Kidney epithelial cell (primary cell): ENCODE results near the gene FOXB2. TPM values are rescaled to one million over a fixed set of nuclear protein-coding genes. Genes with fewer than 3 reads are reported as not detected.

Source experiments
- DNase-seq: peaks from one replicate; pipeline ENCODE4 v3.0.0-alpha.2; 2010; ENCODE audit warnings: low read depth
- H3K27me3 ChIP-seq: 2 replicates; pipeline ENCODE4 v1.6.0; 2011; ENCODE audit warnings: low read length; ENCODE audit not compliant: control insufficient read depth, insufficient read depth
- H3K36me3 ChIP-seq: 2 replicates; pipeline ENCODE4 v1.5.1; 2011; ENCODE audit warnings: low read length; ENCODE audit not compliant: control insufficient read depth, insufficient read depth
- H3K4me3 ChIP-seq: 2 replicates; pipeline ENCODE4 v1.5.1; 2011; ENCODE audit warnings: low read depth, mild to moderate bottlenecking, control low read depth, low read length
- total RNA-seq: library from RNA; depleted of rRNA; stranded (reverse); fragments of >200 nt; gene quantifications from 2 replicates; pipeline ENCODE4 v1.2.3, GENCODE V29; 2015
- TF ChIP-seq, protein P1 (sequence below): IDR thresholded peaks from 2 replicates; pipeline ENCODE4 v1.5.1; 2011; ENCODE audit warnings: mild to moderate bottlenecking, moderate library complexity, low read length, control low read depth, inconsistent platforms; ENCODE audit not compliant: insufficient read depth, poor library complexity, severe bottlenecking

Gene FOXB2
- total RNA-seq, 1 donor from 2014 or later, result not detected

DNA sequence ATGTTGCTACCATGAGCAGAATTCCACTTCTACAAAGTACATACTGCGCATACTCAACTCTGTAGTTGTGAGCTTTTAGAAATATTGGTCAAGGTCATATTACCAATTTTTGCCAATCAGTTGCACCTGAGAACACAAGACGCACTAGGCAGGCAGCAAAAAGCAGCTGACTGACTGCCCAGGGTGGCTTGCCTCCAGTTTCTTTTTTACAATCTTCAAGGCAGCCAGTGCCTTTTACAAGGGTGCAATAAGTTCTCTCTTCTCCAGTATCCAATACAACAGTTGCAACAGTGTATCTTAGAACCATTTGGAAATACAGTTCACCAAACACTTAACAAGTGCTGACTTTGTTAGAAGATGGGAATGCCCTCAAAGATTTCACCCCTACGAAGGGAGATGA, 16.1 kb upstream of the FOXB2 start:
- no peak for DNase-seq
- TF ChIP-seq, protein P1, sequence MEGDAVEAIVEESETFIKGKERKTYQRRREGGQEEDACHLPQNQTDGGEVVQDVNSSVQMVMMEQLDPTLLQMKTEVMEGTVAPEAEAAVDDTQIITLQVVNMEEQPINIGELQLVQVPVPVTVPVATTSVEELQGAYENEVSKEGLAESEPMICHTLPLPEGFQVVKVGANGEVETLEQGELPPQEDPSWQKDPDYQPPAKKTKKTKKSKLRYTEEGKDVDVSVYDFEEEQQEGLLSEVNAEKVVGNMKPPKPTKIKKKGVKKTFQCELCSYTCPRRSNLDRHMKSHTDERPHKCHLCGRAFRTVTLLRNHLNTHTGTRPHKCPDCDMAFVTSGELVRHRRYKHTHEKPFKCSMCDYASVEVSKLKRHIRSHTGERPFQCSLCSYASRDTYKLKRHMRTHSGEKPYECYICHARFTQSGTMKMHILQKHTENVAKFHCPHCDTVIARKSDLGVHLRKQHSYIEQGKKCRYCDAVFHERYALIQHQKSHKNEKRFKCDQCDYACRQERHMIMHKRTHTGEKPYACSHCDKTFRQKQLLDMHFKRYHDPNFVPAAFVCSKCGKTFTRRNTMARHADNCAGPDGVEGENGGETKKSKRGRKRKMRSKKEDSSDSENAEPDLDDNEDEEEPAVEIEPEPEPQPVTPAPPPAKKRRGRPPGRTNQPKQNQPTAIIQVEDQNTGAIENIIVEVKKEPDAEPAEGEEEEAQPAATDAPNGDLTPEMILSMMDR, result no peak
- Histone ChIP-seq H3K36me3 (no peaks in the 10 kb centered on the region), H3K27me3 (peaks cover 2% of the 10 kb centered on the region), H3K4me3 (no peak overlapping the region)

DNA sequence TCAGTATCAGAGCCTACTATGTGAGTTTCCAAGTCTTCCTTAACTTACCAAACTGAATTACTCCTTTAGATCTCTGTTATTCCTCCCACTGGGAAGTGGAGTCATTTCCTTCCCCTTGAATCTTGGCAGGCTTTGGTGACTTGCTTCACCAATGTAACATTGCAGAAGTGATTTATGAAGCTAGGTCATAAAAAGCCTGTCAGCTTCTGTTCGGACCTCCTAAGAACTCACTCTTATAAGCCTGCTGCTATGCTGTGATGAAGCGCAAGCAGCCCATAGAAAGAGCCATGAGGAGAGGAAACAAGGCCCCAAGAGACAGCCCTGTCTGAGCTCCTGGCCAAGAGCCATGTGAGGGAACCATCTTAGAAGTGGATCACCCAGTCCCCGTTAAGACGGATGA, 14.2 kb upstream of the FOXB2 start:
- TF ChIP-seq, protein P1, result no peak
- H3K36me3 ChIP-seq, result no peaks in the 10 kb centered on the region
- no peak for DNase-seq
- peaks cover 4% of the 10 kb centered on the region for H3K27me3 ChIP-seq
- no peak overlapping the region for H3K4me3 ChIP-seq

DNA sequence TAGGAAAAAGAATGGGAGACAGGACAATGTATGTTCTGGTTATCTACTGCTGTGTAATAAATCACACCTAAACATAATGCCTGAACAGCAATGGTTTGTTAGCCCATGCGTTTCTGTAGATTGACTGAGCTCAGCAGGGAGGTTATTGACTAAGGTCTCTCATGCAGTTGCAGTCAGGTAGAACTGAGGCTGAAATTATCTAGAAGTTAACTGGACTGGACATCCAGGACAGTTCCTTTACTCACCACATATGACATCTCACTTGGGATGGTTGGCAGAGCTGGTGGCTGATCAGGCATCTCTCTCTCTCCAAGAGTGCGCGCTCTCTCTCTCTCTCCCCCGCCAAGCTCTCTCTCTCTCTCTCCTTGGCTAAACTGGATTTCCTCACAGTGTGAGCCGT, 8.9 kb upstream of the FOXB2 start:
- TF ChIP-seq, protein P1, result no peak
- Histone ChIP-seq H3K4me3 (no peak overlapping the region), H3K27me3 (peaks cover 53% of the 10 kb centered on the region), H3K36me3 (no peaks in the 10 kb centered on the region)
- no peak for DNase-seq

DNA sequence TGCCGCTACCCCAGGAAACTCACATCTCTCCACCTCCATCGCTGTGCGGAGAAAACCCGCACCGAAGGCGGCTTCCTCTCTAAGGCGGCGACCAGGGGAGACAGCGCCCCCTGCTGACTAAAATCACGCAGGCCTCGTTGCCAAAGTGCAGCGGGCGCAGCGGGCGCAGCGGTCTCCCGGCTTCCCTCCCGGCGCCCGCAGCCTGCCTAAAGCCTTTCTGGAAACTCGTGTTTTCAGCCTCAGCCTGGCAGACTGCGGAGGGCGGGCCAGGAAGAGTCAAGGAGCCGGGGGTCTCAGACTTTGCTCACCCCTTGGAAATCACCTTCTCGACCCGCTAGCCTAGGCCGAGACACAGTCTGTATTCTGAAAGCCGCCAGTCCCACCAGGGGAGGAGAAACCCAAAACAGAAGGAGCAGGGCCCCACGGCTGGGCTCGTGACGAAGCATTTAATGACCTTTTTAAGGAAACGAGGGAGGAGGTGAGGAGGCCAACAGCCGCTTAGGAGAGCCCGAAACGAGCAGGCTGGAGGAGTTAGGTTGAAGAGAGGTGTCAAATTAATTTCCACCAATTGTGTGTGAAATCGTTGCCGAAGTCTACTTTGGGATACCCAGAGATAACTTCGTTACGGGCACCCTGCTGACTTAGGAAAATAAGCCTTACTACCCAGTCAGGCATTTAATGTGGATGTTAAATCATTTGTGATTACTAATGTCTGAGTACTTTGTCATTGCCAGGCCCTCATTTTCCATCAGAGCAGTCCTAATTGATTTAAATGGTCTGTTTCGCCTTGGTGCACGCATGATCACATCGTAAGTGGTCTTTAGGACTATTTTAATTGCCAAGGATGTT, 7.3 kb upstream of the FOXB2 start:
- DNase-seq, result no peak
- H3K27me3 ChIP-seq, result peaks cover 70% of the 10 kb centered on the region
- TF ChIP-seq, protein P1, result peak; percentile 84
- no peaks in the 10 kb centered on the region for H3K36me3 ChIP-seq
- H3K4me3 ChIP-seq, result no peak overlapping the region

DNA sequence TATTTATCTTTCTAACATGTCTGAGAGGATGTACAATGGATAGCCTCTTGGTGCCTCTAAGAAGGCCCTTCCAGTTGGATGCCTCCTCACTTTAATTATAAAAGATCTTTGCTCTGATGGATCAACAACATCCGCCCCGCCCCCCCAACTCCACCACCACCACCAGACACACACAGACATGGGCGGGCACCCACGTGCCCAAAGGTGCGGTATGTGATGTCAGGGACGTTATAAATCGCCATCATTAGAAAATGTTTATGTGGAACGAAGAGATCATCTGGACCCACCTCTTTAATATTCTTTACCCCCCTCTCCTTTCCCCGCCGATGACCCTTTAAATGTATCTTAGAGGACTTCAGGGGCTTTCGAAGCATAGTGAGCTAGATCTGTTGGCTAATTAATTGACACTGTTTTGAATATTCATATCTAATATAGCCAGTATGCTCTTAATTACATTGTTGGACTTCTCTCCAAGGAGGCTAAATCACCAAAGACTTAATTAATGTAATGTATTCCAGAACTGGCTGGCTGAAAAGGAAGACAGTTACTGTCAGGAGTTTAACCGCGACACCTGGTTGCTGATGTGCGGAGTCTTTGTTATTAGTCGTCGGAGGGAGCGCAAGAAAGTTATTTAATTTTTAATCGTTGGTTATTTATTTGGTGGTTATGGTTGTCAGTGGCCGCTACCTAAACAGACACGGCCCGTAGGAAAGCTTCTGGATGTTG, 6.1 kb upstream of the FOXB2 start:
- TF ChIP-seq, protein P1, result no peak
- H3K36me3 ChIP-seq, result no peaks in the 10 kb centered on the region
- no peak for DNase-seq
- no peak overlapping the region for H3K4me3 ChIP-seq
- H3K27me3 ChIP-seq, result peaks cover 80% of the 10 kb centered on the region
